ENCODE measurements around the gene OR1S2. TPM values are rescaled to one million over a fixed set of nuclear protein-coding genes. Genes with fewer than 3 reads are reported as not detected.
"Not testable (repeated sequence)": the region's sequence is repeated elsewhere in the genome, so short reads cannot be mapped to it uniquely, and the experiment has no call there.

OR1S2 gene
- not detected for polyA plus RNA-seq (ENCODE audit: insufficient read length in 3 of 3)
- long read RNA-seq, donor 1: 0 reads
- long read RNA-seq, donor 2: 0 reads
- long read RNA-seq, donor 3: 0 reads
- long read RNA-seq, donor 4: 0 reads
- long read RNA-seq, donor 5: 0 reads
- long read RNA-seq, donor 6: 0 reads
- long read RNA-seq, donor 7: 0 reads
- long read RNA-seq, donor 8: 0 reads
- long read RNA-seq, donor 9: 0 reads
- long read RNA-seq, donor 10: 0 reads
- long read RNA-seq, donor 11: 0 reads
- long read RNA-seq, donor 12: 0 reads
- long read RNA-seq, donor 13: 0 reads
- long read RNA-seq, donor 14: 0 reads
- long read RNA-seq, donor 15: 0 reads
- long read RNA-seq, donor 16: 0 reads

DNA sequence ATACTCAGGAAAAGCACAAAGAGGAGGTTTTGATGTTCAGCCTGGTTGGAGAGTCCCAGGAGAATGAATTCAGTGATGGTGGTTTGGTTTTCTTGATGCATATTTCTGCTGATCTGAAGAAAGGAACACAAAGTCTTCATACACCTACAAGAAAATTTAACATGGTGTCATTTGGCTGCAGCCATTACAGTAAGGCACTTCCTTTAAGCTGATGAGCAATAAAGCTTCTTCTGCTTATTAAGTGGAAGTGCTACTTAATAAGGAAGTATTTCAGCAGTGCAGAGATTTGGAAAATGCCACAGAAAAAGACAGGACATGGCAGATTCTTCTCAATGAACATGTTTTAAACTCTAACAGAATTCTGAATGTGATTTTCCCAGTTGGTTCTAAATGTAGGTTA is at the start of gene OR1S2:
OR1S2 (minus strand) TSS at position 101 of the 400 bp plus-strand sequence; CDS start at position 101, 0 bp downstream.
- no peak for DNase-seq

DNA sequence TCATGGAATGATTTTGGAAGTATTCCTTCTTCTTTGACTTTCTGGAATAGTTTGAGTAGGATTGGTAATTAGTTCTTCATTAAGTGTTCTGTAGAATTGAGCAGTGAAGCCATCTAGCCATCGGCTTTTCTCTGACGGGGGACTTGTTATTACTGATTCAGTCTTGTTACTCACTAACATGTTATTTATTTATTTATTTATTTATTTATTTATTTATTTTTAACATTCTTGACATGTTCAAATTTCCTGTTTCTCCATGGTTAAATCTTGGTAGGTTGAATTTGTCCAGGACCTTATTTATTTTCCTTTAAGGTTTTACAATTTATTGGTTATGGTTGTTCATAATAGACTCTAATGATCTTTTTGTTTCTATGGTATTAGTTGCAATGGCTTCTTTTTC is 40.0 kb upstream of the OR1S2 start:
- DNase-seq: no peak

DNA sequence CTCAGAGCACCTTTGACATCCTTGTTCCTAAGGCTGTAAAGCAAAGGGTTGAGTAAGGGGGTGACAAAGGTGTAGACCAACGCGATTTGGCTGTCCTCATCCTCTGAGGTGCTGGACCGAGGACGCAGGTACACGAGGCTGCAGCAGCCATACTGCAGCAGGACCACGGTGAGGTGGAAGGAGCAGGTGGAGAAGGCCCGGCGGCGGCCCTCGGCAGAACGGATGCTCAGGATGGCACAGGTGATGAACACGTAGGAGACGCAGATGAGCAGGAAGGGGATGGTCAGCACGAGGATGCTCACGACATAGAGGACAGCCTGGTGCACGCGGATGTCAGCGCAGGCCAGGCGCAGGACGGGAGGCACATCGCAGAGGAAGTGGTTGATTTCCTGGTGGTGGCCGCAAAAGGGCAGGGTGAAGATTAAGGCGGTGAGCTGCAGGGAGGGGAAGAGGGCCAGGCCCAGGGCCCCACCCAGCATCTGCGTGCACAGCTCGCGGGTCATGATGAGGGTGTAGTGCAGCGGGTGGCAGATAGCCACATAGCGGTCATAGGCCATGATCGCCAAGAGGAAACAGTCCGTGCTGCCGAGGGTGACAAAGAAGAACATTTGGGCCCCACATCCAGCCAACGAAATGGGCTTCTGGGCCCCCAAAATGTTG is 24.1 kb upstream of the OR1S2 start:
- no peak for DNase-seq

GRCh38 chr11:58222721-58223120 is 18.8 kb upstream of the OR1S2 start:
- DNase-seq: no peak

GRCh38 chr11:58216476-58216875 is 12.5 kb upstream of the OR1S2 start:
- no peak for DNase-seq

GRCh38 chr11:58212420-58212819 is 8.5 kb upstream of the OR1S2 start, which contains the start of gene OR1S1:
OR1S1 (plus strand) TSS chr11:58212720.
- DNase-seq: not testable (repeated sequence)

DNA sequence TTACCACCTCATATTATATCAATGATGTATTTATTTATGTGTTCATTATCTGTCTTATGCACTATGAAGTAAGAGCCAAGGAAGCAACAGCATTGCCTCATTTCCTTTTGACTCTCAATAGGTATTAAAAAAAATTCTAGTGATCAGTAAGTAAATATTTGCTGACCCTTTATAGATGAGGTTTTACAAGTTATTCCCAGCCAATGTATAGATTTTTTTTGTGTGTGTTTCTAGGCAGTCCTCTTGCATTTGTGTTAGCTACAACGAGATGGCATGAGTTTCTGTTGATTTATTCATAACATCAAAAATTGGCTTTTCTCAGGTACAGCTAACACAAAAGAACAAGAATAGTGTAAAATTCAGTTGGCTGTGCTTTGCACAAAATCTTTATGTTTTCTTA is 4.7 kb downstream of the OR1S2 start:
- DNase-seq: no peak

- DNase-seq: no peak
Measured at GRCh38 chr11:58195939-58196338, 8.0 kb downstream of the OR1S2 start.

- DNase-seq: no peak
Measured at GRCh38 chr11:58193391-58193790, 10.6 kb downstream of the OR1S2 start.

DNA sequence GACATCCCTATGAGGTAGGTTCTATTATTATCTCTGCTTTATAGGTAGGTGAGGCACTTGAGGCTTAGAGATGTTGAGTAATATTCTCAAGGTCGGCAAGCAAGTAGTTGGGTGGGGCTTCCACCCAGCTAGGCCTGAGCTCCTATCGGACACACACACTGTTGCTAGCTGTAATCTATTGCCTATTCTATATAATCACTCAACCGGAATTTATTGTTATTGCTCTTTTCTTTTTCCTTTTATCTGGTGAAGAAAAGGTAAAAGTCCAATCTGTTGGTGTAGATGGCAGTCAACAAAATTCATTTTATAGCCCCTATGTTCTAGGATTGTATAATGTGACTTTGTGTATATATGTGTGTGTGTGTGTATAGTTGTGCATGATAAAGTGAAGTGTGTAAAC is 11.7 kb downstream of the OR1S2 start:
- no peak for DNase-seq

GRCh38 chr11:58188770-58189169 is 15.2 kb downstream of the OR1S2 start, which contains the start of gene OR9Q2:
OR9Q2 (plus strand) TSS chr11:58189070; CDS start chr11:58190491, 1,421 bp downstream.
- no peak for DNase-seq

DNA sequence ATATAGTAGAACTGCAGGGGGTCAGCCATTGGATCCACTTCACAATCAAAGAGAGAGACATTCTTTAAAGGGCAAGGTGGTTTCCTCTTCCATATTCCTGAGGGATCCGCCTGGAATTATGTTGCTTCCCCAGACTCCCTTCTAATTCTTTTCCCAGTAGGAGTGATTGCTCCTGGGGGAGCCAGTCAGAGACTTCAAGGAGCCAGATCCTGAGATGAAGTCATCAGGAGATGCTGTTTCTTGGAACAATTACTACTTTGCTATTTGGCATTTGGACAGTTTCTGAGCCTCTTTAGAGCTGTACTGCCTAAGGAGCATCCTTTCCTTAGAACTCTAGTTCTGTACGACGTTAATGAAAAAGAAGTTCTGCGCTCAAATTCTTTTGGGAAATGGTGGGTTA is 17.0 kb downstream of the OR1S2 start:
- DNase-seq: no peak

GRCh38 chr11:58179648-58180047 is 24.3 kb downstream of the OR1S2 start:
- no peak for DNase-seq

GRCh38 chr11:58178444-58178843 is 25.5 kb downstream of the OR1S2 start:
- DNase-seq: no peak

- DNase-seq: no peak
Measured at GRCh38 chr11:58177409-58178054, 26.4 kb downstream of the OR1S2 start.

DNA sequence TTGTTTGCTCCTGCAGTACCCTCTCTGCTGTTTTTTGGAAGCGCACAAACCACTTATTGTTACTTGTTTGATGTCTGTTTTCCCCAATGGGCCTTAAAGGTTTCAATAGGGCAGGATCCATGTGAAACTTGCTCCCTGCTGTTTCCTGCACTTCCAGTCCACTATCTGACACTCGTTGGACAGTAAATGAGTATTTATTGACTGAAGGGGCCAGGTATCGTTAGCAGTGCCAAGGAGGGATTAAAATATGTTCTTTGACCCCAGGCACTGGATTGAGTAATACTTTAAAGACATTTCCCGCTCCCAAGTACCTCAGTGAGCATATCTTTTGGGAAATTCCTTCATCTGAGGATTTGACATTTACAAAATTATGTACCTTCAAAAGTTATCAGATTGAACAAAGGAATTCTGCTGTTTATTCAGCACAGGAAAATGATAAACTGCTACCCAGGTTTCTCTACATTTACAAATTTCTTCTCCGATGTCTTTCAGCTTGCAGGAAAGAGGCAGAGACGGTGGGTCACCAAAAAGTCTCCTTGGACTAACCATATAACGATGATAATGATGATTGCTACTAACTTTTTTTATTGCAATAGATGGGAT is 38.3 kb downstream of the OR1S2 start:
- no peak for DNase-seq

DNA sequence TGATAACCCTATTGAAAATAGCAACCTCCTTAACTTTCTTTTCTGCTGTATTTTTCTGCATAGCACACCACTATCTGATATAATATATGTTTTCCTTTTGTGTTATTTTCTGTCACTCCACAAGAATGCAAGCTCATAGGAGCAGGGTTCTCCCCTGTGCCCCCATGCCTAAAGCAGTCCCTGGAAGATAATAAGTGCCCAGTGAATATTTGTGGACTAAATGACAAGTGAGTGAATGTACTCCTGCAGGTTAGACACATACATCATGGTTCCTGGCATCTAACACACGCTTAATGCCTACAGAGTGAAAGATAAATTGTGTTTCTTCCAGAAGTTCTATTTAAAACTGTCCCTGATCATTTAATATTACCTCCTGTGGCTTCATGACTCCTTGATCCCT is 39.0 kb downstream of the OR1S2 start:
- DNase-seq: no peak

DNA sequence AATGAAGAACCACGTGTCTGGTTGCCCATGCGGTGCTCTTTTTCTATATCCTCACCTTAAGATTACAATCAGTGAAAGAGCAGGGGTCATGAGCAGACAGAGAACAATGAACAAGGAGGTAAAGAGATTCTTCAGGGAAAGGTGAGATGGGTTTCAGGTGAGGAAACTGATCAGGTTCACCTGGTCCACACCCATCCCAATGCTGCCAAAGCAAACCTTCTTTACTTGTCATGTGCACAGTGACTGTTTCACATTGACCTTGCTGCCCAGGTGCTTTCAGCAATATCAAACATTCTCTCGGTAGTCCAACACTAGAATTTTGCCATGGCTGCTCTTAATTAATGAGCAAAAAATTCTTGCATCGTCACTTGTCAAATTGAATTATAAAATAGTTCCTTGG is 39.6 kb downstream of the OR1S2 start:
- no peak for DNase-seq
